MV-4-11 (cell line): ENCODE results near the gene FAM3B.

Experiments
- DNase-seq: peaks from one replicate; lab custom pipeline; 2025; lab: John Stamatoyannopoulos, UW

Gene FAM3B

GRCh38 chr21:41318218-41318617, 1.6 kb downstream of the FAM3B start:
- no peak for DNase-seq

- no peak for DNase-seq
These were observed 2.7 kb downstream of the FAM3B start for GRCh38 chr21:41319273-41319672.

- DNase-seq: no peak
These were observed 4.8 kb downstream of the FAM3B start for GRCh38 chr21:41321211-41321907.

GRCh38 chr21:41321908-41322495, 5.4 kb downstream of the FAM3B start:
- no peak for DNase-seq

GRCh38 chr21:41322496-41323382, 6.1 kb downstream of the FAM3B start:
- no peak for DNase-seq

GRCh38 chr21:41325138-41325912, 8.7 kb downstream of the FAM3B start:
- DNase-seq: no peak

- DNase-seq: no peak
These were observed 9.9 kb downstream of the FAM3B start for GRCh38 chr21:41326414-41327080.

GRCh38 chr21:41327753-41328152, 11.2 kb downstream of the FAM3B start:
- no peak for DNase-seq

- no peak for DNase-seq
These were observed 12.3 kb downstream of the FAM3B start for GRCh38 chr21:41328660-41329607.

GRCh38 chr21:41333752-41334151, 17.2 kb downstream of the FAM3B start:
- no peak for DNase-seq

- DNase-seq: no peak
These were observed 20.9 kb downstream of the FAM3B start for GRCh38 chr21:41337515-41337914.

- DNase-seq: no peak
These were observed 21.9 kb downstream of the FAM3B start for GRCh38 chr21:41338455-41338854.

- no peak for DNase-seq
These were observed 25.4 kb downstream of the FAM3B start for GRCh38 chr21:41342035-41342434.

GRCh38 chr21:41344146-41344545, 27.5 kb downstream of the FAM3B start:
- DNase-seq: no peak

GRCh38 chr21:41345356-41345755, 28.8 kb downstream of the FAM3B start:
- no peak for DNase-seq

- no peak for DNase-seq
These were observed 29.5 kb downstream of the FAM3B start for GRCh38 chr21:41345934-41346685.

- DNase-seq: no peak
These were observed 30.2 kb downstream of the FAM3B start for GRCh38 chr21:41346758-41347157.

GRCh38 chr21:41348434-41348833, 31.8 kb downstream of the FAM3B start:
- DNase-seq: no peak

- no peak for DNase-seq
These were observed 32.5 kb downstream of the FAM3B start for GRCh38 chr21:41349126-41349525.
